Measurements from ENCODE around the gene SHISAL1.

DNA sequence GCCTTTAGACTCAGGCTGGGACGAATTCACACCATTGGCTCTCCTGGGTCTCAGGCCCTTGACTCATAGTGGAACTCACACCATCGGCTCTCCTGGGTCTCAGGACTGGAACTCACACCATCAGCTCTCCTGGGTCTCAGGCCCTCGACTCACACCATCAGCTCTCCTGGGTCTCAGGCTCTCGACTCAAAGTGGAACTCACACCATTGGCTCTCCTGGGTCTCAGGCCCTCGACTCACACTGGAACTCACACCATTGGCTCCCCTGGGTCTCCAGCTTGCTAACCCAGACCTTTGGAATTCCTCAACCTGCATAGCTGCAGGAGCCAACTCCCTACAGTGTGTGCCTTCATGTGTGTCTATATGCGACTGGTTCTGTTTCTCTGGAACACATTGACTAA, 56.7 kb downstream of the SHISAL1 start:
- TF ChIP-seq, protein P1, sequence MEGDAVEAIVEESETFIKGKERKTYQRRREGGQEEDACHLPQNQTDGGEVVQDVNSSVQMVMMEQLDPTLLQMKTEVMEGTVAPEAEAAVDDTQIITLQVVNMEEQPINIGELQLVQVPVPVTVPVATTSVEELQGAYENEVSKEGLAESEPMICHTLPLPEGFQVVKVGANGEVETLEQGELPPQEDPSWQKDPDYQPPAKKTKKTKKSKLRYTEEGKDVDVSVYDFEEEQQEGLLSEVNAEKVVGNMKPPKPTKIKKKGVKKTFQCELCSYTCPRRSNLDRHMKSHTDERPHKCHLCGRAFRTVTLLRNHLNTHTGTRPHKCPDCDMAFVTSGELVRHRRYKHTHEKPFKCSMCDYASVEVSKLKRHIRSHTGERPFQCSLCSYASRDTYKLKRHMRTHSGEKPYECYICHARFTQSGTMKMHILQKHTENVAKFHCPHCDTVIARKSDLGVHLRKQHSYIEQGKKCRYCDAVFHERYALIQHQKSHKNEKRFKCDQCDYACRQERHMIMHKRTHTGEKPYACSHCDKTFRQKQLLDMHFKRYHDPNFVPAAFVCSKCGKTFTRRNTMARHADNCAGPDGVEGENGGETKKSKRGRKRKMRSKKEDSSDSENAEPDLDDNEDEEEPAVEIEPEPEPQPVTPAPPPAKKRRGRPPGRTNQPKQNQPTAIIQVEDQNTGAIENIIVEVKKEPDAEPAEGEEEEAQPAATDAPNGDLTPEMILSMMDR (IDR thresholded peaks at IDR 0.05) = no peak
- no peak for TF ChIP-seq POLR2A (IDR thresholded peaks at IDR 0.05)
